Stimulated activated CD4-positive, alpha-beta T cell treated with anti-CD3 and anti-CD28 coated beads, Interleukin-1b, Interleukin-23, amount 100 ng/mL, for 4 hours (primary cell): ENCODE measurements around the gene EME2.
"Not testable (repeated sequence)": the region's sequence is repeated elsewhere in the genome, so short reads cannot be mapped to it uniquely, and the experiment has no call there.

Source experiments
- DNase-seq, 2 donors: peaks; one replicate each; pipeline ENCODE4 v3.0.0-alpha.2; 2020; ENCODE audit warnings: low read depth in 2 of 2

EME2 gene

GRCh38 chr16:1791256-1791942 is 18.8 kb downstream of the EME2 start:
- DNase-seq = no peak

GRCh38 chr16:1791943-1792812 is 19.6 kb downstream of the EME2 start:
- no peak for DNase-seq

GRCh38 chr16:1792836-1793577 is 20.4 kb downstream of the EME2 start:
- no peak for DNase-seq

- no peak for DNase-seq
These were observed 21.1 kb downstream of the EME2 start, which contains the start of gene IGFALS for GRCh38 chr16:1793578-1794220. Gene IGFALS (minus strand): TSS chr16:1793705. CDS start chr16:1793652, 53 bp downstream.

DNA sequence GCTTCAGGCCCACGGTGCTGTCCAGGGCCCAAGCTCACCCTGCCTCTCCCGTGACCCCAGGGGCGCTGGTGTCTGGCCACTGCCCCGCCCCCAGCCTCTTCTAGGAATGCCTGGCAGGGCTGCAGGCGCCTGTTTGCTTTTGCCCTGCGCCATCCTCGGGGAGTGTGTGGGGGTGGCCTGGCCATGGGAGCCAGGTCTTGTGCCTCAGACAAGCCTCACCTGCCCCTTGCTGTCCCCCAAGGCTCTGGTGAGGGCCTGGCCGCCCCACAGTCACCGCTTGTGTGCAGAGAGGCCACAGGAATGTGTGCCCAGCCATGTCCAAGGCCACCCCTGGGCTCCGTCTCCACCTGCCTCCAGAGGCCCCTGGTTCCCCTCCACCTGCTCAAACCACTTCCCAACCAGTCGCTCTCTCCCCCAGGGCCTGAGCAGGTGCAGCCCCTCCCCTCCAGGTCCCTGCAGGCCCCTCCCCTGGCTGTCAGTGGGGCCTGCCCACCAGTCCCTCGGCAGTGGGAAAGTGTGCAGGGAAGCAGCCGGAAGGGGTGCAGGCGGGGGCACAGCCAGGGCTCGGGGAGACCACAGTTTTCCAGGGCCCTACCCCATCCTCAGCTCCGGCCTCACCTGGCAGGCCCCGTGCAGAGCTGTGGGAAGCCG is 21.7 kb downstream of the EME2 start:
- DNase-seq = no peak

DNA sequence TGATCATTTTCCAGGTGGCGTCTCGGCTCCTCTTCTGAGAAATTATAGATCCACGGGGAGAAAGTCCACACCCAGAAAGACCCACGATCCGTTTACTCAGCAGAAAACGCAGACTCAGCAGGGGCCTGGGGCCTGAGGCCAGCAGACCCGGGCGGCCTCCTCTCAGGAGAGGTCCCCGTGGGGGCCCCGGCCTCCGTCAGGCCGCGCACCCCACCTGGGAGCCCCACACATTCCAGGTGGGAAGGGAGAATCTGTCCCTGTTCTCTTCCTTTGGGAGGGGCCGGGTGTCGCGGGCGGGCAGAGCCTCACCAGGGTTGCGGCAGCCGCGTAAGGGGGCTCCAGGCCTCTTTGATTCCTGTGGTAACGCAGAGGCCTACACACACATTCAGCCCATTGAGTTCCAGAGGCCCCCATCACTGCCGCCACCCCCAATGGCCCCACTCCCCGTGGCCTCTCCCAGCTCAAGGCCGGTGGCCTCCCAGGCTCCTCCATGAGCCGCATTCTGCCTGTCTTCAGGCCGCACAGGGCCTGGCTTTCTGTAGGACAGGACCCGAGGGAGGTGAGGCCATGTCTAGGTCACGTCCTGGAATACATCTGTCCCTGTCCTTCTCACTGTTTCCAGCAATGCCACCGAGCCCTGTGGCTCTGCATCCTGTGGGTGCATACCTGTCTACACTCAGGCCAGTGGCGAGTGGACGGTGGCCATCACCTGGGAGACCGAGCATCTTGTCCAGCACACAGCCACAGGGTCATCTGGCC is 22.5 kb downstream of the EME2 start:
- DNase-seq = no peak

- not testable (repeated sequence) for DNase-seq
These were observed 26.7 kb downstream of the EME2 start for GRCh38 chr16:1799263-1799662.

GRCh38 chr16:1800701-1801100 is 28.1 kb downstream of the EME2 start:
- no peak for DNase-seq

DNA sequence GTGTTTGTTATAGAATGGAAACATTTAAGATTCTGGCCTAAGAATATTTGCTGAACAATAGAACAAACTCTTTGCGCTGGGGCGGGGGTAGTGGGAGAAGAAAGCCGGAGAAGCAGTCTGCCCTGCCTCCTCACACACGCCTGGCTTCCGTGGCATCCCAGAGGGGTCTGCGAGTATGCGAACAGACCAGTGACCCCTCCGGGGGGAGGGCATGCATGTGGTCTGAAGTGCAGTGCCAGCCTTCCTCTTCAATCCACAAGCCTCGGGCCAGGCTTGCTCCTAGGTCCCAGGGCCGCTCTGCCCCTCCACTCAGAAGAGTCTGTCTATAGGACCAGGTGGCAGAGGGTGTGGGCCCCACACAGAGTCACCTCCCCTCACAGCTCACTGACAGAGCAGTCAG is 35.0 kb downstream of the EME2 start:
- DNase-seq = no peak

DNA sequence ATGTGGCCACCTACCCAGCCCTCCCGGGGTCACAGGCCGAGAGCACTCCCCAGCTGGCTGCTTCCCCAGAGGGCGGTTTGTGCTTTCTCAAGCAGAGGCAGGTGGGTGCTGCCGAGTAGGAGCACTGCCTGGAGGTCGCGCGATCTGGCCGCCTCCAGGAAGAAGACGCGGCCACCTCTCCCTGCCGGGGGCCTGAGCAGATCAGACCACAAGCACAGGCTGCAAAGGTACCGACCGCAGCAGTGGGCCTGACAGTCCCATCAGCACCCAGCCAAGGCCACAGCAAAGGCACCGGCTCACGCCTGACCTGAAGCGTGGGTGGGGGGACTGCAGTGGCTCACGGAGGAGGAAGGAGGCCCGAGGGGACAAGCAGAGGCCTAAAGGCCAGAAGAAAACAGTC is 36.1 kb downstream of the EME2 start:
- DNase-seq = no peak

DNA sequence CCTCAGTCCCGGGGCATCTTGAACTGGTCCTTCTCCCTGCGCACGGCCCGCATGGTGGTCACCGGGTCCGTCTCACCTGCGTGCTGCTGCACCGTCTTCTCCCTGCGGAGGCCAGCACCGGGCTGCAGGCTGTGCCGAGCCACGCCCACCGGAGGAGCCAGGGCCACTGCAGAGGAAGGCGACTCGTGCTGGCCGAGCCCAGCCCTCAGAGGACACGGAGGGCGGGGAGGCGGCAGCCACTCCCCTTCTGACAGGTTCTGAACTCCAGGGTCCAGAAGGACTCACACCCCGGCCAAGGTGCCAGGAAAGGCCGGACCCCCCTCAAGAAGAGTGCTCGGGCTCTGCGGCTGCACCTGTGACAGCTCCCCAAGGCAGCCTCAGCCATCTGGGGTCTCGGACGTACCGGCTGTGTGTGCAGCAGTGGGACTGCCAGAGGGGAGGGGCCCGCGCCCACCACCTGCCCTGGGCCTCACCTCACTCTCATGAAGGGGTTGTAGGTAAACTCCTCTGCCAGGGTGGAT is 36.7 kb downstream of the EME2 start:
- no peak for DNase-seq

DNA sequence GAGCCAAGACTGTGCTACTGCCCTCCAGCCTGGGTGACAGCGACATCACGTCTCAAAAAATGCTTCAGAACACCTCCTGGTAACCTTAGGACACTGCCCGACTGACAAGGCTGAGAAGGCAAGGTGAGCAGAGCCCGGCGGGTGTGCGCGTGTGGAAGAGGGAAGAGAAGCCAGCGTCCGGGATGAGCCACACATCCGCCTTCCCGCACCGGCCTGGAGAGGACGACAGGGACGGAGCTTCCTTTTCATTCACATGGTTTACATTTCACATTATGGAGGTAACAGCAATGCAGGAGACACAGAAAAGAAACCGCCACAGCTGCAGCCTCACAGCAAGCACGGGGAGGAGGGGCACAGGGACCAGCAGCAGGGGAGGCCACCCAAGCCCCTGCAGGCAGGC is 37.5 kb downstream of the EME2 start:
- no peak for DNase-seq

- no peak for DNase-seq
These were observed 37.9 kb downstream of the EME2 start for GRCh38 chr16:1810536-1810935.

DNA sequence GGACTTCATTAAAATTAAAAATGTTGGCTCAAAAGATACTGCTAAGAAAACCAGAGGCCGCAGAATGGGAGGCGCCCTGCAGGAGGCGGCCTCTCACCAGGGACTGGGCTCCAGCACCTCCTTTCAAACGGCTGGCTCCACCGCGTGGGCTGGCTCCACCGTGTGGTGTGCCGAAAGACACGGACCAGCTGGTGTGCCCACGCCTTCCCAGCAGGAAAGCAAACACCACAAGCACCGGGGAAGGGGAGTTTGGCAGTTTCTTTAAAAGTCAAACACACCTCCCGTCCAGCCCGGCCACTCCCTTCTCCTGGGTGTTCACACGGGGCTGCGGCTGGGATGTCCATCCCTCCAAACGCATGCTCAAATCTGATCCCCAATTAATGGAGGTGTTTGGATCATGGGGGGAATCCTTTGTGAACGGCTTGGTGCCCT is 40.1 kb downstream of the EME2 start:
- peak; percentile 33 for DNase-seq

DNA sequence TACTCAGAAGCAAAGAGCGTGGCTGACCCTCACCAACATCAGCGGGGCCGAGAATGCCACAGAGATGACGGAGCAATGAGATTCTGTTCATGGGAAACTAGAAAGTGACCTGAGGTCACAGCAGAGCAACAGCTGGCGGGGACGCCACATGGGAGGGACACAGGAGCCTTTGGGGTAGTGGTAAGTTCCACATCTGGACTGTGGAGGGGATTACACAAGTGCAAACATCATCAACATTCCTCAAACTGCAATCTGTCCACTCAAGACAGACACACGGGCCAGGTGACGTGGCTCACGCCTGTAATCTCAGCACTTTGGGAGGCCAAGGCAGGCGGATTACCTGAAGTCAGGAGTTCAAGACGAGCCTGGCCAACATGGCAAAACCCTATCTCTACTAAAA is 42.9 kb downstream of the EME2 start:
- no peak for DNase-seq

DNA sequence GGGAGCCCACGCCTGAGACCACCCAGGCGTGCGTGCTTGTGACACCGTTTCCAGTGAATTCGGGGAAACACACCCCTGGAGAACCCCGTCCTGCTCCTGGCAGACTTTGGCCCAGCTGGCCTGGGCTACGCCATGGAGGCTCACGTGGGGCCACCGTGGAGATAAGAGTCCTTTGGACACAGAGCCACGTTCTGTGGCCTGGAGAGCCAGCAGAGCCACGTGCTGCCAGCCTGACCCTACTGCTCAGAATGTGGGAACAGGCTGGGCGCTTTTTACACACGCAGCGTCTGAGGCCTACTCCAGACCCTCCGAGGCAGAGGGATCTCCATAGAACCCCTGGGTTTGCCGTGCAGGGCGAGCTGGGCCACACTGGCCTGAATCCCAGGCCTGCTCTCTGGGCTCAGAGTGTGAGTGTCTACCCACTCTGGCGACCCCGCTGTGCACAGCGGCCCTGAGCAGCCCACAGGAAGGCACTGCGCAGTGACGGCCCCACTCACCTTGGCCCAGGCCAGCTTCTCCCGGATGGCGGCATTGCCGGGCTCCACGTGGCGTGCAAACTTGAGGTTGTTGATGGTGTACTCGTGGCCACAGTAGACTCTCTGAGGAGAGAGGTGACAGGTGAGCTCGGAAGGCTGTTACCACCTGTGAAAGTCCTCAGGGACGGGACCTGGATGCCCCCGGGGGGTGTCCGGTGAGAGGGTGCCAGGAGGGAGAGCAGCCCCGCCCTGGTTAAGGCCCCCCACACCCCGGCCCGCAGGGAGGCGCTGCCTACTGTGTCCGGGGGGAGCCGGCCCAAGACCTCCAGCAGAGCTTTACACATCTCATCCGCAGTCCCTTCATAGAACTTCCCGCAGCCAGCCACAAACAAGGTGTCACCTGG is 44.0 kb downstream of the EME2 start:
- no peak for DNase-seq

DNA sequence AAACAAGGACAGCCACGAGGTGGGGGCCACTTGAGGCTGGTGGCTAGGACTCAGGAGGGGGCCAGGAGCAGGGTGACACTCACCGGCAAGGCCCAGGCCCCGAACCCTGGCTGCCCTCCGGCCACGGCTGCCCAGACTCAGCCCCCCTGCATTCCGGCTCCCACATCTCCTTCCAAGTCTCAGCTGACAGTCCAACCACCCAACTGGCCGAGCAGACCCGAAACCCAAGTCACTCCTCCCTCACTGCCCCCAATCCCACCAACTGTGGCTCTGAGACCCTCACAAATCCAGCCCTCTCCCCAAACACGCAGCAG is 44.6 kb downstream of the EME2 start:
- no peak for DNase-seq

DNA sequence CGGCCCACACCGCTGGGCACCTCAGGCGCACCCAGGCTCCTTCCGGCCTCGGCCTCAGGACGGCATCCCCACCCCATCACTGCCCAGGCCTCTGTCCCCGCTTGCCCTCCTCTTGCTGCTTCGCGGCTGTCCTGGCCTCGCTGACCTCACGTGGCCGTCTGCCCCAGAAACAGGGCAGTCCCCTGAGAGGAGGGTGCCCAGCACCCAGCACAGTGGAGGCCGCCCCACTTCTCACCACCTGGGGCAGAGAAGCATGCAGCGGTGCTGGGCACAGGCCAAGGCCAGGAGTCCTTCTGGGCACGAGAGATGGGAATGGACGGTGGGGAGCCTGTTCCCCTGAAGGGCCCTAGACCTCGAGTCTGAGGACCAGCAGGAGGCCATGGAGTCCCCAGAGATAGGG is 45.1 kb downstream of the EME2 start:
- DNase-seq = no peak

- no peak for DNase-seq
These were observed 45.7 kb downstream of the EME2 start for GRCh38 chr16:1818204-1818872.
